Measurements from ENCODE around the gene UGT1A9.

- no peak for TF ChIP-seq CTBP1 (IDR thresholded peaks at IDR 0.05; ENCODE audit: borderline replicate concordance)
- no peak for TF ChIP-seq SP1 (IDR thresholded peaks at IDR 0.05)
- no peak for TF ChIP-seq ARNT (IDR thresholded peaks at IDR 0.05)
- no peak for TF ChIP-seq TARDBP (IDR thresholded peaks at IDR 0.05)
- no peak for TF ChIP-seq FOXM1 (IDR thresholded peaks at IDR 0.05; ENCODE audit: borderline replicate concordance)
- TF ChIP-seq LEF1 (IDR thresholded peaks at IDR 0.05; ENCODE audit: borderline replicate concordance) = no peak
- TF ChIP-seq L3MBTL2 (conservative IDR thresholded peaks at IDR 0.05) = no peak
- no peak for TF ChIP-seq NFRKB (IDR thresholded peaks at IDR 0.05)
- TF ChIP-seq ZNF384 (IDR thresholded peaks at IDR 0.05) = no peak
- no peak for TF ChIP-seq ELF4 (IDR thresholded peaks at IDR 0.05)
- no peak for TF ChIP-seq PKNOX1 (IDR thresholded peaks at IDR 0.05)
Measured at GRCh38 chr2:233714121-233714520, 42.4 kb downstream of the UGT1A9 start.

All from HEK293T (cell line).